Measurements from ENCODE around the gene NYNRIN.
"Not testable (repeated sequence)": the region's sequence is repeated elsewhere in the genome, so short reads cannot be mapped to it uniquely, and the experiment has no call there.

Gene NYNRIN

GRCh38 chr14:24369907-24370687 lies 28.7 kb upstream of the NYNRIN start:
- no peak overlapping the region for H3K4me3 ChIP-seq (ENCODE audit: low read depth, low read length)

- no peak overlapping the region for H3K4me3 ChIP-seq (ENCODE audit: low read depth, low read length)
Observed at GRCh38 chr14:24370748-24371147, 28.1 kb upstream of the NYNRIN start.

GRCh38 chr14:24371605-24372004 lies 27.2 kb upstream of the NYNRIN start:
- not testable (repeated sequence) for H3K4me3 ChIP-seq (ENCODE audit: low read depth, low read length)

- H3K4me3 ChIP-seq (ENCODE audit: low read depth, low read length) = no peak overlapping the region
Observed at GRCh38 chr14:24372701-24373416, 25.9 kb upstream of the NYNRIN start.

GRCh38 chr14:24376448-24377070 lies 22.2 kb upstream of the NYNRIN start:
- H3K4me3 ChIP-seq (ENCODE audit: low read depth, low read length) = no peak overlapping the region

- no peak overlapping the region for H3K4me3 ChIP-seq (ENCODE audit: low read depth, low read length)
Observed at GRCh38 chr14:24377126-24377525, 21.7 kb upstream of the NYNRIN start.

- no peak overlapping the region for H3K4me3 ChIP-seq (ENCODE audit: low read depth, low read length)
Observed at GRCh38 chr14:24377657-24378056, 21.1 kb upstream of the NYNRIN start.

GRCh38 chr14:24378327-24378726 lies 20.5 kb upstream of the NYNRIN start:
- no peak overlapping the region for H3K4me3 ChIP-seq (ENCODE audit: low read depth, low read length)

- H3K4me3 ChIP-seq (ENCODE audit: low read depth, low read length) = no peak overlapping the region
Observed at GRCh38 chr14:24378981-24379906, 19.6 kb upstream of the NYNRIN start.

- H3K4me3 ChIP-seq (ENCODE audit: low read depth, low read length) = no peak overlapping the region
Observed at GRCh38 chr14:24379907-24380730, 18.7 kb upstream of the NYNRIN start.

GRCh38 chr14:24381363-24382063 lies 17.3 kb upstream of the NYNRIN start:
- no peak overlapping the region for H3K4me3 ChIP-seq (ENCODE audit: low read depth, low read length)

- H3K4me3 ChIP-seq (ENCODE audit: low read depth, low read length) = no peak overlapping the region
Observed at GRCh38 chr14:24382064-24382371, 16.8 kb upstream of the NYNRIN start.

- no peak overlapping the region for H3K4me3 ChIP-seq (ENCODE audit: low read depth, low read length)
Observed at GRCh38 chr14:24384169-24384568, 14.6 kb upstream of the NYNRIN start.

GRCh38 chr14:24385524-24385923 lies 13.3 kb upstream of the NYNRIN start:
- no peak overlapping the region for H3K4me3 ChIP-seq (ENCODE audit: low read depth, low read length)

GRCh38 chr14:24387009-24387345 lies 11.8 kb upstream of the NYNRIN start:
- no peak overlapping the region for H3K4me3 ChIP-seq (ENCODE audit: low read depth, low read length)

- H3K4me3 ChIP-seq (ENCODE audit: low read depth, low read length) = not testable (repeated sequence)
Observed at GRCh38 chr14:24387579-24387978, 11.2 kb upstream of the NYNRIN start.

GRCh38 chr14:24388474-24389179 lies 10.2 kb upstream of the NYNRIN start:
- H3K4me3 ChIP-seq (ENCODE audit: low read depth, low read length) = no peak overlapping the region

GRCh38 chr14:24389226-24389848 lies 9.5 kb upstream of the NYNRIN start:
- no peak overlapping the region for H3K4me3 ChIP-seq (ENCODE audit: low read depth, low read length)
